ENCODE measurements around the gene HHAT. TPM values are rescaled to one million over a fixed set of nuclear protein-coding genes. Genes with fewer than 3 reads are reported as not detected.

Gene HHAT
- total and polyA plus RNA-seq, 2 of the 13 experiments (the other 11 are each of a cell fraction or from before 2014, with no cell fraction given), result 2.6 to 4.9 TPM

DNA sequence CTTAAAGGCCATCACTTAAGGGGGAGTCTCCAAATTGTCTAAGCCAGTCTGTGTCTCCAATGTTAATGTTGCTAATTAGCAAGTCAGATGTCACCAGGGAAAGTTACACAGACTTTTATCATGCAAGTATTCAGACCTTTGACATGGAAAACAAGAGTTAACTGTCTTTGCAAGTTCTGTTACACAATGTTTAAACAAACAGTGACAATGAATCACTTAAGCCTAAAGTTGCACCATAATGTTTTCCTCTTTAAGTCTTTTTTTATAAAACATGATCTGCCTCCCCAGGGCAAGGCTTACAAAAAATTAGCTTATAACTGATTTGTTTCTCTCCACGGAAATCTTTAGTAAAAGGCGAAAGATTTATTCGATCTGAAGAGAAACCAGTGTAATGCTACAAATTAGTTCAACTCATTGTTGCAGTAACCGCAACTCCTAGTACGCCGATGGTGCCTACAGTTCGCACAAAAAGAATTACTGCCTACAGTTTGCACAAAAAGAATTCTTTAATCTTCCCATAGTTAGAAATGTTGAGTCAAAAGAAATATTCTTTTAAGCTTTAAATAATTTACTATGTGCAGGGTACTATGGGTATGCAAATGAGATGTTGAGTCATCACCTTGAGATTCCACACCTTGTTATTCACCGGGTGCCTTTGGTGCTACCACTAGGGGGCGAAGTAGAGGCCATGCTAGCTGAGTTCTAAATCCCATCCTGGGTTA is 45.3 kb downstream of the HHAT start (continued):
- TF ChIP-seq, protein P1, sequence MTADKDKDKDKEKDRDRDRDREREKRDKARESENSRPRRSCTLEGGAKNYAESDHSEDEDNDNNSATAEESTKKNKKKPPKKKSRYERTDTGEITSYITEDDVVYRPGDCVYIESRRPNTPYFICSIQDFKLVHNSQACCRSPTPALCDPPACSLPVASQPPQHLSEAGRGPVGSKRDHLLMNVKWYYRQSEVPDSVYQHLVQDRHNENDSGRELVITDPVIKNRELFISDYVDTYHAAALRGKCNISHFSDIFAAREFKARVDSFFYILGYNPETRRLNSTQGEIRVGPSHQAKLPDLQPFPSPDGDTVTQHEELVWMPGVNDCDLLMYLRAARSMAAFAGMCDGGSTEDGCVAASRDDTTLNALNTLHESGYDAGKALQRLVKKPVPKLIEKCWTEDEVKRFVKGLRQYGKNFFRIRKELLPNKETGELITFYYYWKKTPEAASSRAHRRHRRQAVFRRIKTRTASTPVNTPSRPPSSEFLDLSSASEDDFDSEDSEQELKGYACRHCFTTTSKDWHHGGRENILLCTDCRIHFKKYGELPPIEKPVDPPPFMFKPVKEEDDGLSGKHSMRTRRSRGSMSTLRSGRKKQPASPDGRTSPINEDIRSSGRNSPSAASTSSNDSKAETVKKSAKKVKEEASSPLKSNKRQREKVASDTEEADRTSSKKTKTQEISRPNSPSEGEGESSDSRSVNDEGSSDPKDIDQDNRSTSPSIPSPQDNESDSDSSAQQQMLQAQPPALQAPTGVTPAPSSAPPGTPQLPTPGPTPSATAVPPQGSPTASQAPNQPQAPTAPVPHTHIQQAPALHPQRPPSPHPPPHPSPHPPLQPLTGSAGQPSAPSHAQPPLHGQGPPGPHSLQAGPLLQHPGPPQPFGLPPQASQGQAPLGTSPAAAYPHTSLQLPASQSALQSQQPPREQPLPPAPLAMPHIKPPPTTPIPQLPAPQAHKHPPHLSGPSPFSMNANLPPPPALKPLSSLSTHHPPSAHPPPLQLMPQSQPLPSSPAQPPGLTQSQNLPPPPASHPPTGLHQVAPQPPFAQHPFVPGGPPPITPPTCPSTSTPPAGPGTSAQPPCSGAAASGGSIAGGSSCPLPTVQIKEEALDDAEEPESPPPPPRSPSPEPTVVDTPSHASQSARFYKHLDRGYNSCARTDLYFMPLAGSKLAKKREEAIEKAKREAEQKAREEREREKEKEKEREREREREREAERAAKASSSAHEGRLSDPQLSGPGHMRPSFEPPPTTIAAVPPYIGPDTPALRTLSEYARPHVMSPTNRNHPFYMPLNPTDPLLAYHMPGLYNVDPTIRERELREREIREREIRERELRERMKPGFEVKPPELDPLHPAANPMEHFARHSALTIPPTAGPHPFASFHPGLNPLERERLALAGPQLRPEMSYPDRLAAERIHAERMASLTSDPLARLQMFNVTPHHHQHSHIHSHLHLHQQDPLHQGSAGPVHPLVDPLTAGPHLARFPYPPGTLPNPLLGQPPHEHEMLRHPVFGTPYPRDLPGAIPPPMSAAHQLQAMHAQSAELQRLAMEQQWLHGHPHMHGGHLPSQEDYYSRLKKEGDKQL (CRISPR knock-in tag; IDR thresholded peaks at IDR 0.05; ENCODE audit: low read depth), result peak; percentile 44; the same call in 1 of the 2 replicates
- TF ChIP-seq ZFY (CRISPR knock-in tag; IDR thresholded peaks at IDR 0.05) (no peak), ELF3 (CRISPR knock-in tag; IDR thresholded peaks at IDR 0.05) (peak; percentile 44; the same call in 1 of the 2 replicates), ZNF331 (CRISPR knock-in tag; IDR thresholded peaks at IDR 0.05) (peak; percentile 71; the same call in 1 of the 2 replicates), XRCC5 (optimal IDR thresholded peaks at IDR 0.05; ENCODE audit: low read length) (peak; percentile 72), FOXC1 (CRISPR knock-in tag; IDR thresholded peaks at IDR 0.05; ENCODE audit: borderline replicate concordance) (no peak), CREB1 (IDR thresholded peaks at IDR 0.05) (0 out of 2 replicates have a peak, but pooled peaks have one; percentile 4), CREB1 (CRISPR knock-in tag; IDR thresholded peaks at IDR 0.05) (peak; percentile 76), NR2F6 (IDR thresholded peaks at IDR 0.05) (peak; percentile 86; the same call in 1 of the 2 replicates), NR2F6 (CRISPR knock-in tag; IDR thresholded peaks at IDR 0.05) (peak; percentile 86), CCDC6 (CRISPR knock-in tag; IDR thresholded peaks at IDR 0.05) (no peak), ZNF124 (CRISPR knock-in tag; IDR thresholded peaks at IDR 0.05) (0 out of 2 replicates have a peak, but pooled peaks have one; percentile 31), NR2F2 (IDR thresholded peaks at IDR 0.05; ENCODE audit: borderline replicate concordance, low read depth) (peak; percentile 88), HOXA7 (CRISPR knock-in tag; IDR thresholded peaks at IDR 0.05) (no peak), ZFX (CRISPR knock-in tag; IDR thresholded peaks at IDR 0.05; ENCODE audit: low read depth) (no peak)
- TF ChIP-seq, protein P2, sequence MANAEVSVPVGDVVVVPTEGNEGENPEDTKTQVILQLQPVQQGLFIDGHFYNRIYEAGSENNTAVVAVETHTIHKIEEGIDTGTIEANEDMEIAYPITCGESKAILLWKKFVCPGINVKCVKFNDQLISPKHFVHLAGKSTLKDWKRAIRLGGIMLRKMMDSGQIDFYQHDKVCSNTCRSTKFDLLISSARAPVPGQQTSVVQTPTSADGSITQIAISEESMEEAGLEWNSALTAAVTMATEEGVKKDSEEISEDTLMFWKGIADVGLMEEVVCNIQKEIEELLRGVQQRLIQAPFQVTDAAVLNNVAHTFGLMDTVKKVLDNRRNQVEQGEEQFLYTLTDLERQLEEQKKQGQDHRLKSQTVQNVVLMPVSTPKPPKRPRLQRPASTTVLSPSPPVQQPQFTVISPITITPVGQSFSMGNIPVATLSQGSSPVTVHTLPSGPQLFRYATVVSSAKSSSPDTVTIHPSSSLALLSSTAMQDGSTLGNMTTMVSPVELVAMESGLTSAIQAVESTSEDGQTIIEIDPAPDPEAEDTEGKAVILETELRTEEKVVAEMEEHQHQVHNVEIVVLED (CRISPR knock-in tag; IDR thresholded peaks at IDR 0.05; ENCODE audit: borderline replicate concordance), result no peak; the same call in 1 of the 2 replicates
- TF ChIP-seq, protein P3, sequence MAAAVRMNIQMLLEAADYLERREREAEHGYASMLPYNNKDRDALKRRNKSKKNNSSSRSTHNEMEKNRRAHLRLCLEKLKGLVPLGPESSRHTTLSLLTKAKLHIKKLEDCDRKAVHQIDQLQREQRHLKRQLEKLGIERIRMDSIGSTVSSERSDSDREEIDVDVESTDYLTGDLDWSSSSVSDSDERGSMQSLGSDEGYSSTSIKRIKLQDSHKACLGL (CRISPR knock-in tag; IDR thresholded peaks at IDR 0.05), result no peak
- TF ChIP-seq, protein P4, sequence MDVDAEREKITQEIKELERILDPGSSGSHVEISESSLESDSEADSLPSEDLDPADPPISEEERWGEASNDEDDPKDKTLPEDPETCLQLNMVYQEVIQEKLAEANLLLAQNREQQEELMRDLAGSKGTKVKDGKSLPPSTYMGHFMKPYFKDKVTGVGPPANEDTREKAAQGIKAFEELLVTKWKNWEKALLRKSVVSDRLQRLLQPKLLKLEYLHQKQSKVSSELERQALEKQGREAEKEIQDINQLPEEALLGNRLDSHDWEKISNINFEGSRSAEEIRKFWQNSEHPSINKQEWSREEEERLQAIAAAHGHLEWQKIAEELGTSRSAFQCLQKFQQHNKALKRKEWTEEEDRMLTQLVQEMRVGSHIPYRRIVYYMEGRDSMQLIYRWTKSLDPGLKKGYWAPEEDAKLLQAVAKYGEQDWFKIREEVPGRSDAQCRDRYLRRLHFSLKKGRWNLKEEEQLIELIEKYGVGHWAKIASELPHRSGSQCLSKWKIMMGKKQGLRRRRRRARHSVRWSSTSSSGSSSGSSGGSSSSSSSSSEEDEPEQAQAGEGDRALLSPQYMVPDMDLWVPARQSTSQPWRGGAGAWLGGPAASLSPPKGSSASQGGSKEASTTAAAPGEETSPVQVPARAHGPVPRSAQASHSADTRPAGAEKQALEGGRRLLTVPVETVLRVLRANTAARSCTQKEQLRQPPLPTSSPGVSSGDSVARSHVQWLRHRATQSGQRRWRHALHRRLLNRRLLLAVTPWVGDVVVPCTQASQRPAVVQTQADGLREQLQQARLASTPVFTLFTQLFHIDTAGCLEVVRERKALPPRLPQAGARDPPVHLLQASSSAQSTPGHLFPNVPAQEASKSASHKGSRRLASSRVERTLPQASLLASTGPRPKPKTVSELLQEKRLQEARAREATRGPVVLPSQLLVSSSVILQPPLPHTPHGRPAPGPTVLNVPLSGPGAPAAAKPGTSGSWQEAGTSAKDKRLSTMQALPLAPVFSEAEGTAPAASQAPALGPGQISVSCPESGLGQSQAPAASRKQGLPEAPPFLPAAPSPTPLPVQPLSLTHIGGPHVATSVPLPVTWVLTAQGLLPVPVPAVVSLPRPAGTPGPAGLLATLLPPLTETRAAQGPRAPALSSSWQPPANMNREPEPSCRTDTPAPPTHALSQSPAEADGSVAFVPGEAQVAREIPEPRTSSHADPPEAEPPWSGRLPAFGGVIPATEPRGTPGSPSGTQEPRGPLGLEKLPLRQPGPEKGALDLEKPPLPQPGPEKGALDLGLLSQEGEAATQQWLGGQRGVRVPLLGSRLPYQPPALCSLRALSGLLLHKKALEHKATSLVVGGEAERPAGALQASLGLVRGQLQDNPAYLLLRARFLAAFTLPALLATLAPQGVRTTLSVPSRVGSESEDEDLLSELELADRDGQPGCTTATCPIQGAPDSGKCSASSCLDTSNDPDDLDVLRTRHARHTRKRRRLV (CRISPR knock-in tag; IDR thresholded peaks at IDR 0.05), result peak; percentile 100
